NCI-H524 treated with DMSO at 0.1 percent for 48 hours (cell line): Measurements from ENCODE around the gene SLC6A9.

Experiments
- DNase-seq: peaks from one replicate; lab custom pipeline; 2025; lab: John Stamatoyannopoulos, UW

The SLC6A9 gene

GRCh38 chr1:44031252-44032169, at the start of gene SLC6A9:
SLC6A9 (minus strand) TSS chr1:44031462; CDS start chr1:44024277, 7,185 bp downstream.
- DNase-seq: no peak

DNA sequence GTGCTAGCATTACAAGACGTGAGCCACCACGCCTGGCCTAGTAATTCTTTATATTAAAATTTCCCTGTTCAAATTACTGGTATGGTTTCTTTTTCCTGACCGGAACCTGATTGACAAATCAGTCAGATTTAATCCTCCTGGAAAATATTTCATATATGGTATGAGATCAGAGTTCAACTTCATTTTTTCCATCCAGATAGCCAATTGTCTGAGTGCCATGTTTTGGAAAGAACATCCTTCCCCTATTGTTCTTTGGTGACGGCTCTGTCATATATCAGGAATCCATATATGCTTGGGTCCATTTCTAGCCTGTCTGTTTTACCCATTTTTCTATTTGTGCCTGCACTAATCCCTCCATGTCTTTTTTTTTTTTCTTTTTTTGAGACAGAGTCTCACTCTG, 48.3 kb upstream of the SLC6A9 start:
- DNase-seq: no peak

GRCh38 chr1:44078104-44078503, 46.8 kb upstream of the SLC6A9 start:
- DNase-seq: no peak

- no peak for DNase-seq
These were observed 46.2 kb upstream of the SLC6A9 start for GRCh38 chr1:44077421-44077820.

DNA sequence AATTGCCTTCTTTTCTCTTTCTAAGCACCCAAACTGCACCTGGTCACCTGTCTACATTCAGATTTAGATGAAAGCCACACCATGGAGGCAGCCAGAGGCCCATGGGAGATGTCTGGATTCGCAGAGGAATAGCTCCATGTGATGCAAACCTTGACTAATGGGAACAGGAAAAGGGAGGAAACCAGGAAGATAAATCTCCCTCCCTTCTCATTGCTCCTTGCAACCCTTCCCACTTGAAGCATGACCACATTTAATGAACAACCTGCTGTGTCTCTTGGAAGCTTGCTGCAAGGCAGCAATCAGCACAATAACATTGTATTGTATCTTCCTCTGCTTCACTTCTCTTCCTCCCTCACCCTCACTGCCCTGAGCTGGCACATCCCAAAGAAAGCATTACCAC, 44.8 kb upstream of the SLC6A9 start:
- DNase-seq: no peak

- no peak for DNase-seq
These were observed 43.2 kb upstream of the SLC6A9 start for GRCh38 chr1:44074415-44074814.

DNA sequence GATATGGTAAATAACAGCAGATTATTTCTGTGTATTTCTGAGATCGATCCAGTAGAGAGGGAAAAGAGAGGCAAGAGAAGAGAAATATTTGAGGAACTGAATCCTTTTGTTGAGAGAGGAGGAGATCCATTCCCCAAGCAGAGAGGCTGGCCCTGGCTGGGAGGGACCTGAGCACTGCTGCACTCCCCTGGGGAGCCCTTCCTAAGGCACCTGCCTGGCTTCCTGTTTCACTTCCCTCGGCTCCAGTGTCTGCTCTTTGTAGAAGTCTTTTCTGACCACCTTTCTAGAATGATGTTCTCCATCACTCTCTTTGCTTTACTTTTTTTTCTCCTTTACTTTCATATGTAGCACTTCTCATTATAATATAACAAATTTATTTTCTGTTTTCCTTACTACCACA, 42.3 kb upstream of the SLC6A9 start:
- no peak for DNase-seq

DNA sequence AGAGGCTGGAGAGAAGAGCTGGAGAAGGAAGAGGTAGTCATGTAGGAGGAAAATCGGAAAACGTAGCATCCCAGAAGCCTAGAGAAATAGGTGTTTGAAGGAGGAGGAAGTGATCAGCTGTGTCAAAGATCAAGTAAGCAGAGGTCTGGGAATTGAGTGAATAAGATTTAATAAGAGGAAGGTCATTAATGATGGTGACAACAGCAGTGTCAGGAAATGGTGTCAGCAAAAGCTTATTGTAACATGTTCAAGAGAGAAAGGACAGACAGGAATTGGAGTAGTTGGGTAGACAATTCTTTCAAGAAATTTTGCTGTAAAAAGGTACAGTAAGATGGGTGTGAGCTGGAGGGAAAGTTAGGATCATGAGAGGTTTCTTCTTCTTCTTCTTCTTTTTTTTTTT, 41.6 kb upstream of the SLC6A9 start:
- no peak for DNase-seq

DNA sequence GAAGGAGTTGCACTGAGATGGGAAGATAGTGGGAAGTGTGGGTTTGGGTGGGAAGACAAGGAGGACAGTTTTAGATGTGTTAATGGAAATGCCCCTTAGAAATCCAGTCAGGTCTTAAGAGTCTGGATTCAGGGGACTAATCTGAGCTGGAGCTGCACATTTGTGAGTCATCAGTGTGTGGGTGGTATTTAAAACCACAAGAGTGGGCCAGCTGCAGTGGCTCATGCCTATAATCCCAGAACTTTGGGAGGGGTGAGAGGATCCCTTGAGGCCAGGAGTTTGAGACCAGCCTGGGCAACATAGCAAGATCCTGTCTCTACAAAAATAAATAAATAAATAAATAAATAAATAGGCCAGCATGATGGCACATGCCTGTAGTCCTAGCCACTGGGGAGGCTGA, 40.9 kb upstream of the SLC6A9 start:
- DNase-seq: no peak

DNA sequence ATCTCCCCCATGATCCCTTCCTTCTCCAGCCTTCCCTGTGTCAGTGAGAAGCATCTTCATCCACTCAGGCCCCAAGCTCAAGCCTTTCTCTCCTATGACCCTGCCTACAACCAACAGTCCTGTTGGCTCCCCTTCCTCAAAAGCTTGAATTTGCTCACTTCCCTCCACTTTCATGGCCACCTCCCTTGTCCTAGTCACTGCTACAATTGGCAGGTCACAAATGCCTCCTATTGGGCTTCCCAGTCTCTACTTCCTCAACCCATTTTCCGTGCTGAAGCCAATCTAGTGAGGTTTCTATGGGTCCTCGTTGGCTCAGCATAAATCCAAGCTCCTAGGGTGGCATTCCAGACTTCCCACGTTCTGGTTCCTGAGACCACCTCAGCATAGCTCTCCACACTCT, 40.2 kb upstream of the SLC6A9 start:
- DNase-seq: no peak

- no peak for DNase-seq
These were observed 37.2 kb upstream of the SLC6A9 start for GRCh38 chr1:44068442-44068921.

DNA sequence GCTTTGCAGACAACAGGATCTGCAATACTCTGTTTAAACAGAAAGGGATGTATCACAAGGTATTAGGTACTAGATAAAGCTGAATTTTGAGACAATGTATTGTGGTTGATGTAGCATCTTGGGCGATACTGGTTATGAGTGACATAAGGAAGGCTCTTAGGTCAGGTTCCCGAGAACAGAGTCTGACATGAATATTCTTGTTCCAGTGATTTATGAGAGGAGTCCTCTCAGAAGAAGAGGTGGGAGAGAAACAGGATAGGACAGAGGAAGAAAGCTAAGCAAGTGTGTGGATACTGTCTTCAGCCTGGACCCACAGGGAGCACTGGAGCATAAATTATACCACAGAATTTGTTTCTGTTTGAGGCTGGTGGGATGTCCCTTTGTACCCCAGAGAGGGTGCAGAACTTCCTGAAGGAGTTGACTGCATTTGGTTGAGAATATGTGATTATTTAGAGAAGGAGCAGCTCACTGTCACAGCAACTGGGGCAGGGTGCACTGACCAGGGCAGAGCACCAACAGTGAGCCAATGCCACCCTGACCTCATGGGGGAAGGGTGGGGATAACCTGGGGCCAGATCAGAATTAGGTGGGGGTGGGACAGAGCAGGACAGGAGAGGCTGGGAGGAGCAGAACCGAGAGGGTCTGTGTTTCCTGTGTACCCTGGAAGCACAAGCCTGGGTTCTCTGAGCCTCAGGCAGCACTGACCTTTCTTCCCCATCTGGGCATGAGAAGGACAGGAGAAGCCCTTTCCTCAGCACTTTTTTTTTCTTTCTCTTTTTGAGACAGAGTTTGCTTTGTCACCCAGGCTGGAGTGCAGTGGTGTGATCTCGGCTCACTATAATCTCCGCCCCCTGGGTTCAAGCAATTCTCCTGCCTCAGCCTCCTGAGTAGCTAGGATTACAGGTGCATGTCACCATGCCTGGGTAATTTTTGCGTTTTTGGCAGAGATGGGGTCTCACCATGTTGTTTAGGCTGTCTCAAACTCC, 36.3 kb upstream of the SLC6A9 start:
- no peak for DNase-seq

DNA sequence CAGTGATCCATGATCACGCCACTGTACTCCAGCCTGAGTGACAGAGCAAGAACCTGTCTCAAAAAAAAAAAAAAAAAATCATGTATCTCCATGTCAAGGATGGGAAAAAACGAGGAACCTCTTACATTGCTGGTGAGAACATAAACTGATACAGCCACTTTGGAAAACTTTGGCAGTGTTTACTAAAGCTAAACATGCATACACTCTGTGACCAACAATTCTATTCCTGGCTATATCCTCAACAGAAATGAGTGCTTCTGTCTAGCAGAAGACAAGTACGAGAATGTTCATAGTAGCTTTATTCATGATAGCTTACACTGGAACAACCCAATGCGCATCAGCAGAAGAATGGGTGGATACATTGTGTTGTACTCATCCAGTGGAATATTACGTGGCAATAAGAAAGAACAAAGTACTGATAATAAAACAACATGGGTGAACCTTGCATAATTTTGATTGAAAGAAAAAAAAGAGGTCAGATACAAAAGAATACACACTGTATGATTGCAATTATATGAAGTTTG, 31.5 kb upstream of the SLC6A9 start:
- no peak for DNase-seq

- DNase-seq: no peak
These were observed 30.6 kb upstream of the SLC6A9 start for GRCh38 chr1:44061857-44062256.

DNA sequence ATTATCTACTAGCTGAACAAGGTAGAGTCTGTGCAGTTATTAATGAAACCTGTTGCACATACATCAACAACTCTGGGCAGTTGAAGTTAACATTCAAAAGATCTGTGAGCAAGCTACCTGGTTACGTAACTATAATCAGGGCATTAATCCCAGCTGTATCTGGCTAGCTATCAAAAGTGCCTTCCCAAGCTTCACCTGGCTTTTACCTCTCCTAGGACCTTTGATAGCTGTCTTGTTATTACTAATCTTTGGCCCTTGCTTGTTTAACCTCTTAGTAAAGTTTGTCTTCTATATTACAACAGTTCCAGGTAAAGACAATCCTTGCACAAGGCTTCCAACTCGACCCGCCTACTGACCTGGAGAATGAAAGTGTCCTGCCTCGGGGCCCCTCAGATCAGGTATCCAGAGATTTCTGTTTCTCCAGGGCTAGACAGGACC, 29.6 kb upstream of the SLC6A9 start:
- no peak for DNase-seq

DNA sequence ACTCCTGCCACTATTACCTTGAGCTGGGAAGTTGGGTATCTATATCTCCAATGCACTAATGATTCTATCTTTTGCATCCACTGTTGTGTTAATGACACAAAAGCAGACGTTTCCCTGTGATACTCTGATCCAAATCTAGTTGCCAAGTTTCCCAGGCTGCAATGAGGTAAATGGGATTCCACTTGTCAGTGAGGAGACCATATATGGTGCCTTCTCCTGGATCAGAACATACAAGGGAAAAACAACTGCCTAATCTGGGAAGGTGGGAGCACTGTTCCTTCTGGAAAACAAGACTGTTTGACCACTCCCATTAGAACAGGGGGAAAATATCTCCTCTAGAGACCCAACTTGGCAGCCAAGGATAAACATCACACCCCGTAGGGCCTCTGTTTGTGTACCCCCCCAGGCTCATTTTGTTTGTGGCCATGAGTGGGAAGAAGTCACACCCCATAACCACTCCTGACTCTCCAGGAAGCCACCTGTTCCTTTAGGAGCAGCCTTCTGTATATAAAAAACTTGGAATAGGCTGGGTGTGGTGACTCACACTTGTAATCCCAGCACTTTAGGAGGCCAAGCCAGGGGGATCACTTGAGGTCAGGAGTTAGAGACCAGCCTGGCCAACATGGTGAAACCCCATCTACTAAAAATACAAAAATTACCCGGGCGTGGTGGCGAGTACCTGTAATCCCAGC, 28.5 kb upstream of the SLC6A9 start:
- no peak for DNase-seq

- DNase-seq: no peak
These were observed 27.9 kb upstream of the SLC6A9 start for GRCh38 chr1:44059212-44059611.

DNA sequence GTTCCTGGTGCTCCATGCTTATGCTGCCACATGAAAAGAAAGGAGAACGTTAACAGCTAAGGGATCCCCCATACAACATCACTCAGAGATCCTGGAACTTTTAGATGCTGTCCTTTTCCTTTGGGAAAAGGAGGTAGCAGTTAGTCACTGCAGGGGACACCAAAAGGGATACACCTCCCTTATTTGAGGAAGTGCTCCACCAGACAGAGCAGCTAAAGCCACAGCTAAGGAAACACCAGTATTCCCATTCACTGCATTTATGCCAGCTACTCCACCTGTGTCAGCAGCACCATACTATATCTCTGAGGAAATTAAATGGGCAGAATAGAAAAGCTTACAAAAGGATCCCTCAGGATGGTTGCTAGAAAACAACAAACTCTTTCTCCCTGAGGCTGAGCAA, 26.0 kb upstream of the SLC6A9 start:
- DNase-seq: no peak

- DNase-seq: no peak
These were observed 22.1 kb upstream of the SLC6A9 start for GRCh38 chr1:44053394-44053793.

DNA sequence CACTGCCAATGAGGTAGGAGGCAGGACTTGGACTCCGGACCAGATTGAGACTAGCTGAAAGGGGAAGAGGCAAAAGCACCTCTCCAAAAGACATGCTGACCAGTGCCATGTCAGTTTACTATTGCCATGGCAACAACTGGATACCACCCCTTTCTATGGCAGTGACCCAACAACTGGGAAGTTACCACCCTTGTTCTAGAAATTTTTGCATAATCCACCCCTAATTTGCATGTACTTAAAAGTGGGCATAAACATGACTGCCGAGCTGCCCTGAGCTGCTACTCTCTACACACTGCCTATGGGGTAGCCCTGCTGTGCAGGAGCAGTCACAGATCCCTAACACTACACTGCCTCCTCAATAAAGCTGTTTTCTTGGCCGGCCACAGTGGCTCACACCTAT, 19.0 kb upstream of the SLC6A9 start:
- DNase-seq: no peak

- no peak for DNase-seq
These were observed 18.6 kb upstream of the SLC6A9 start for GRCh38 chr1:44049839-44050238.
